GDM1 (cell line): ENCODE data around the gene TRIM17.

ENCODE experiments used
- DNase-seq: peaks from one replicate; lab custom pipeline; 2025; lab: John Stamatoyannopoulos, UW

TRIM17 gene

DNA sequence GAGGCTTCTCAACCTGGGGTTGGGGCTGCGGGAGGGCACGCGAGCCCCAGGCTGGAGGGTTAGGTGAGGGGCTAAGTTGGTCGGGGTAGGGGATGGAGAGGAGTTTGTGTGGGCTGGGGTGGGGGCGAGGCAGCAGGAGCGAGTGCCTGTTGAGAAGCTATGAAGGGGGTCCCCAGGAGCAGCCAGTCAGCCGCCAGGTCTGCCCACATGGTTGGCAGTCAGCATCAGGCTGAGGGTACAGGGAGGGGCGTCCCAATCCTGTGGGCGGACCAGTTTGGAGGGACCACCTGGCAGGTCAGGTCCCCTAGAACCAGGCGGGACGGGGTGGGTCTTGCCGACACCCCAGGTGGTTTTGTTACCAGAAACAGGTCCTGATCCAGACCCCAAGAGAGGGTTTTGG lies 400 bp upstream of the TRIM17 start:
- DNase-seq, result no peak

DNA sequence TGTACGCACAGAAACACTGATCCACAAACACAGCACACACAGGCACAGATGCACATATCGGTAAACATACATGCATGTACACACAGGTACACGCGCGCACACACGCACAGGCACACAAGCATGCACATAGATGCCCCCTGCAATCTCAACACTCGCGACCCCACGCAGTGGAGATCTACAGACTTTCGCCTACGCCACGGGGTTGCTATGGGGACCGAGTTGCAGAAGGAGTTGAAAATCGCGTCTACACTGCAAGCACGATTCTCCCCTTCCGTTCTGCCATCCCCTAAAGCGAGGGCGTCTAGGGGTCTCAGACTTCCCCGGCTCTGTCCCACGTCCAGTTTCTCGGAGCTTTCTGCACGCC lies 826 bp downstream of the TRIM17 start:
- no peak for DNase-seq

DNA sequence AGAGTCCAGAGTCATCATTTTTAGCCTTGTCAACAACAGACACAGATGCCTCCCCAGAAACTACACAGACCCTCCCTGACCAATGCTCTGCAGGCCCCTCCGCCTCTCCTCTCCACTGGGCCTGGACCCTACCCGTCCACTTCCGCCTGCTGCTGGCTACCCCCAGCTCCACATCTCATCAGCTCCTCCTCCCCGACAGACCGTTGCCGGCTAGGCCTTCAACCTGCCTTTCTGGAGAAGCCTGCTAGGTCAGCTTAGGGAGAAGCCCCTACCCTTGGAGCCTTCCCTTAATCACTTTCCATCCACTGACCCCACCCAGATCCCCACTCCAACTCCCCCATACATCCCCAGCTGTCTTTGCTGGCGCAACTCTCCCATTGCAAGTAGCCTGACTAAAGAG lies 1.4 kb downstream of the TRIM17 start:
- no peak for DNase-seq

DNA sequence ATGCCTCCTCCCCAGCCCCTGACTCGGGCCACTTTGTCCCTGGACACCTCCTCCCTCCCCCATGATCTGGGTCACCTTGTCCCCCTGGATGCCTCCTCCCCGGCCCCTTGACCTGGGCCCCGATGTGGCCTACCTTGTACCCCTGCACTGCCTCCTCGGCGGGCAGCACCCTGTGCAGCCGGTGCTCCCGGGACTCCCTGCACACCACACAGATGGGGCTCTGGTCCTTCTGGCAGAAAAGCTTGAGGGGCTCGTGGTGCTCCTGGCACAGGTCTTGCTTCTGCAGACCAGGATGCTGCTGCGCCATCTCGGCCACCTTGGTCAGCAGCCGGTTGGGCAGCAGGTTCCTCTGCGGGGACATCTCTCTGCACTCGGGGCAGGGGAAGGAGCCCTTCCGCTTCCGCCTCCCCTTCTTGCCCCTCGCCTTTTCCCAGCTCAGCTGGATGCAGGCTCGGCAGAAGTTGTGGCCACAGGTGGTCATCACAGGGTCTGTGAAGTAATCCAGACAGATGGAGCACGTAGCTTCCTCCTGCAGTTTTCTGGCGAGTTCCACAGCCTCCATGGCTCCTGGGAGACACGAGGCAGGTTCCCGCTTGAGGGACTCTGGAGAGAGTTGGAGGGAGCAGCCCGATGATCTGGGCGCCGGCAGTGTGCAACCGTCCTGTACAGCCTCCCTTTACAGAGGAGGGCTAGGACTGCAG lies 2.0 kb downstream of the TRIM17 start:
- no peak for DNase-seq

DNA sequence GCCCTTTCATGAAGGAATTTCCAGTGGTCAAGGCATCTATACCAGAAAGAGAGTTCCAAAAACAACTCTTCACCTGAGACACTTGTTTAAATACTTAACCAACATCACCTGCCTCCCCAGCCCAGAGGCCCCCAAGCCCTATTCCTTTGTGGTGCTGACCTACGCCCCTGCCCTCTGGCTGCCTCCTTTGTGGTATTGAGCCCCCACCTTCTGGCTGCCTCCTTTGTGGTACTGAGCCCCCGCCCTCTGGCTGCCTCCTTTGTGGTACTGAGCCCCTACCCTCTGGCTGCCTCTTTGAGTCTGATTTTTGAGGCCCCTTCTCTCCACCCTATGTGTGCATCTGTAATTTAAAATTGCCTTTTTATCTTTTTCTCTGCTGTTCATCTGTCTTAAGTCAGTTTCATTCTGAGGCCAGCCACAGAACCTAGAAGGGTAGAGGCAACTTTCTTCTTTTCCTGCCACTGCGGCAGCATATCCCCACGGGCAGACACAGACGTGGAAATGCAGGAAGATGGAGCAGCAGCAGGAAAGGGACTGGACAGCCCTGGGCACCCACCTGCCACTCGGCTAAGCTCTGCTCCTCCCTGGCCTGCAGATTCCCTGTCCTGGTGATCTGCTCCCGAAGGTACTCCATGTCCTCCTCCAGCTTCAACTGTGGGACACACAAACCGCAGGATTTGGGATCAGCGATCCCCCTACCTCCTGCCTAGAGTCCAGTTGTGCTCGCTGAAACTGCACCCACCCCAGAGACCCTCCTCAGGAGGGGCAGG lies 3.2 kb downstream of the TRIM17 start:
- DNase-seq, result no peak

DNA sequence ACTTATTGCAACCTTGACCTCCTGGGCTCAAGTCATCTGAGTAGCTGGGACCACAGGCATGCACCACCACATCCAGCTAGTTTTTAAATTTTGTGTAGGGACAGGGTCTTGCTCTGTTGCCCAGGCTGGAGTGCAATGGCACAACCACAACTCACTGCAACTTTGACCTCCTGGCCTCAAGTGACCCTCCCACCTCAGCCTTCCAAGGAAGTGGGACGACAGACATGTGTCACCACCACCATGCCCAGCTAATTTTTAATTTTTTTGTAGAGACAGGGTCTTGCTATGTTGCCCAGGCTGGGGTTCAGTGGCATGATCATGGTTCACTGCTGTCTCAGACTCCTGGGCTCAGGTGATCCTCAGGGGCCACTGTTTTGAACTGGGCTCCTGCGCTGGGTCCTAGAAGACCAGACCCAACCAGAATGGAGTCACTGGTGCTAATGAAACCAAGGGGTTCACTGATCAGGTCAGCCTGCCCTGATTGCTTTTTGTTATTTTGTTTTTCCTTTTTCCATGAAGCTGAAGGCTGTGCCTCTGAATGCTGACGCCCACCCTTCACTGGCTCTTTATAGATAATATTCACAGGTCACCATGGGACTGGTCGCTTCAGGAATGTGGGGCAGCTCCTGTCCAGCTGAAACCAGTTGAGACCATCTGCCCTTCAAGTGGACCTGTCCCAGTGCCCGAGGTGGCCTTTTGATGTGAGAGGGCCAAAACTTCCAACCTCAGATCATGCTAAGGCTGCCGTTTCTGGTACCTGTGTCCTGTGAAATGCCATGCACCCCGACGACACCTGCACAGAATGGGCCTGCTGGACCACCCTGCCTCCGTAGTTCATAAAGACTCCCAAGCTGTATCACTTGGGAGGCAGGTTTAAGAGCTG lies 4.9 kb downstream of the TRIM17 start:
- DNase-seq, result no peak

DNA sequence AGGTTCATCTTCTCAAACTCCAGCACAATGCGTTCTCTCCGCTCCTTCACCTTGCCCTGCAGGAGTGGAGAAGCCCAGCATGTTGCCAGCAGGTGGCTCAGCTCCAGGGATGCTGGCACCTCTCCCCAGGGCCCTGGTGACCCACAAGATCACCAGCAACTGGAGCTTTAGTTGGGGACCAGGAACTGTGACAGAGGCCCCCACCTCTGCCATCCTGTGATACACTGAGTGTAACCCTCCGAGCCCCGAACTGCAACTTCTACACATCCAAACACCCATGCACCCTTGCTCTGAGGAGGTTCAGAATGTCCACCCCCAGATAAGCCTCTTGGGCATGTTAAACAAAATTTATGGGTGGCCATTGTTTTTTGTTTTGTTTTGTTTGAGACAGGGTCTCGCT lies 5.5 kb downstream of the TRIM17 start:
- no peak for DNase-seq

DNA sequence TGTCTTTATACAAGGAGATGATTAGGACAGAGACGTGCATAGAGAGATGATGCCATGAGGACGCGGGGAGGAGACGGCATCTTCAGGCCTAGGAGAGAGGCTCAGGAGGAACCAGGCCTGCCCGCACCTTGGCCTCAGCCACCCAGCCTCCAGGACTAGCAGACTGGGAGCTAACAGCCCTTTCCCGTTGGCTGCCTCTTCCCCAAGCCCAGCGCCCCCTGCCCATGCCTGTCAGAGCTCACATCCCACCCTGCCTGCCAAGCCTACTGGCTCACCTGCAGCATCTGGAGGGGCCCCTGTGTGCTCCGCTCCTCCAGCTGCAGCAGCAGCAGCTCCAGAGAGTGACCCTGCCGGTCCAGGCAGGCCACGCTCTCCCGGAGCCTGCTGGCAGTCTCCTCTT lies 6.0 kb downstream of the TRIM17 start:
- DNase-seq, result no peak

DNA sequence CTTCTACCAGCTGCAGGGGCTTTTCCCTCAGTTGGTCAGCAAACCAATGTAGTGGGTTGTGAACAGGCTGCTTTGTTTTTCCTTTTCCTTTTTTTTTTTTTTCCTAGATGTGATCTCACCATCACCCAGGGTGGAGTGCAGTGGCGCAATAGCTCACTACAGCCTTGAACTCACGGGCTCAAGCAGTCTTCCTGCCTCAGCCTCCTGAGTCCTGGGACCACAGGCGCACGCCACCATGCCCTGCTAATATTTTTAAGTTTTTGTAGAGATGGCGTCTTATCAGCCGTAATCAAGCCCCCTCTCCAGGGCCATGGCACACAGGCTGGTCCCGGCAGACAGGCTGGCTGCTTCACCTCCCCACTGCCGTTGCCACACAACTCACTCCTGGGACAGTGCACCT lies 6.6 kb downstream of the TRIM17 start:
- DNase-seq, result no peak

DNA sequence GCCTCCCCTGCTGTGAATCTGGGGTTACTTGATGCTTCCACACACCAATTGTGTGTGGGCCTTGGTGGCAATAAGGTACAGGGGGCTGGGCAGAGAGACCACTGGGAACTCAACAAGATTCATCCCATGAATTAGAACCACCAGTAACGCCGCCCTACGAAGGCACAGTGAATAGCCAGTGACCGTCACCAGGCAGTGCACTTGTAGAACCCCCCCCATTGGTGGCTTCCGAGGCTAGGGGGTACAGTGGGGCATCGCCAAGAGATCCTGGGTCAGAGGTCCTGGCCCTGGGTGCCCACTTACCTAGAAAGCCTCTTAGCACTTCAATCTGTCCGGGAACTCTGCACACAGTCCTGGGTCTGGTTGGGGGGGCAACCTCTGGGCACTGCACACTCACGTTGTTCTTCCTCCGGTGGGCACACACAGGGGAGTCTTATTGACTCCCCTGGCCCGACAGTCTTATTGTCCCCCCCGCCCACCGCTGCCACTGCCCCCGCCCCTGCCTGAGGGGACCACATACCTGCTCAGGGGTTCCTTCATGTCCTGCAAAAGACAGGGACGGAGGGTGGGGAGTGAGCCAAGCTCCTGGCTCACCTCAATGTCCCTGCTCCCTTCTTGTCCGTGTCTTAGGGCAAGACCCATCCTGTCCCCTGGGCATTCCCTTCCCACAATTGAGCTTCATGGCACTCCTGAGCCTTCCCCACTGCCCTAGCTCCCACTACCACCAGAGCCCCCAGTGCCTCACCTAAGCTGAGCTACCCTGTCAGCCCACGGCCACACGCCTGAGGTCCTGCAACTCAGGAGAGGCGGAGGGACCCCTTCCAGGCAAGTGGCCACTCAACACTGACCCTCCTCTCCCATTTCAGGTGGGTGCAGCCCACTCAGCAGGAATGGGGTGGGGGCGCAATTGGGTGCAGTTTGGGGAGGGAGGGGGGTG lies 7.5 kb downstream of the TRIM17 start:
- DNase-seq, result no peak

DNA sequence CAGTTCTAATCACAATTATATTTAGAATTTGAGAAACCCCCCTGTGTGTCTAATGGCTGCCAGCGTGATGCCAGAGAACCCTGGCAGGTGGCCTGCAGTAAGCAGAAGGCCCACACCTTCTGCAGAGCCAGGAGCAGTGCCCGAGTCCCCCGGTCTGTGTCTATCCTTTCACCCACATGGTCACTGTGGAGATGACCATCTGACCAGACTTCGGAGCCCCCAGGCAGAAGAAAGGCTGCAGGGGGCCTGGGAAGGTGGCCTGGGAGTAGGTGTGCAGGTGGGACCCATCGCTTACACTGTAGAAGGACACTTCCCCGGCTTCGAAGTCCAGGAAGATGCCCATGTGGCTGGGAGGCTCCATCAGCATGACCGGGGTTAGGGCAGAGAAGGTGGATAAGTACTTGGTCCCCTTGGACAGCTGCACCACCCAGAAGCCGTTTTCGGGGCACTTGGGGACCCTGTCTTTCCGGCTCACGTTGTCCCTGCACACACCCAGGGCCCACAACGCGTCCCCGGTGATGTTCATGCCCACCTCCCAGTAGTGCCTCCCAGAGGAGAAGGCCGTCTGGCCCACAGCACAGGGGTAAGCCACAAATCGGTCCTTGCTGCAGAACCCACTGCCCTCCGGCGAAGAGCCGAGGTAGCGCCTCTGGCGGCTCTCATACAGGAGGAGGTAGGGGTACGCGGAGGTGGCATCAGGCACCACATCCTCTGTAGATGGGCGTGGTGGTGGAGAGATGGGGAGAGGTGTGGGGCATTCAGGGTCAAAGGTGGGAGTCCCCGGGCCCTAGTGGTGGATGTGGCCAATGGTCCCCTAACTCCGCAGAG lies 8.4 kb downstream of the TRIM17 start:
- DNase-seq, result no peak

DNA sequence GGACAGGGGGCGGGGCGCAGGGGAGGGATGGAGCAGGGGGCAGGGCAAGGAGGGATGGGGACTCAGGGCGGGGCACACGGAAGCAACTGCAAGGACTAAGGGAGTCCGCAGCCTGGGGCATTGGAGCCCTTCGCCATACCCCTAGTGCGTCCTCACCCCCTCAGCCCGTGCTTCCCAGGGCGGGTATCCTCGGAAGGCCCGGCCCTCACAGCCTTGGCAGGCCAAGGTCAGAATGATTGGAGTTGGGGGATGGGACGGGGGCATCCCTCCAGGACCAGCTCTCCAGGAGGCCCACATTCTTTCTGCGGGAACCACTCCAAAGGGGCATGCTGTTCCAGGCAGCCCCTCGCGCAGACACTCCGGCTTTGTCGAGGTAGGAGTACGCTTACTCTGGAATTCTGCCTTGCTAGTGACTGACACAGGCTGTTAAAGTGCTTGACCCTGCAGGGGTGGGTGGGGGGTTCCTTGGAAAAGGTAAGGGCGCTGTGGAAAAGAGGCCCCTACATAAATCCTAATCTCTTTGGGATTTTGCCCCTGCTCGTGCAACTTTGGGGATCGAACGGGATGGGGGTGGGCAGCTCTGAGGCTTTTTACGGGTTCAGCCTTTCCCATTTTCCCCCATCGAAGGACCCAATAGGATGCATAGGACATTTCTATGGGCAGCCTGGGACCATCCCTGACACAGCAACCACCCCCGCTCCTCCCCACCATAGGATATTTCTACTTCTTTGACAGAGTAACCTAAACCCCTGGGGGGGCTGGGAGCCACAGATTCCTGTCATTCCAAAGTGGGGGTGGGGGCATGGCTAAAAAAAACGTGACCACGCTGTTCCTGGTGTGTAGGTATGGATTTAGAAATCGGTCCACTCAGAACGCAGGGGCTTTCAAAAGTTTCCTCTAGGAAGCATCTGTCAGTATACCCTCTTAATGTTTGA lies 9.3 kb downstream of the TRIM17 start:
- no peak for DNase-seq

DNA sequence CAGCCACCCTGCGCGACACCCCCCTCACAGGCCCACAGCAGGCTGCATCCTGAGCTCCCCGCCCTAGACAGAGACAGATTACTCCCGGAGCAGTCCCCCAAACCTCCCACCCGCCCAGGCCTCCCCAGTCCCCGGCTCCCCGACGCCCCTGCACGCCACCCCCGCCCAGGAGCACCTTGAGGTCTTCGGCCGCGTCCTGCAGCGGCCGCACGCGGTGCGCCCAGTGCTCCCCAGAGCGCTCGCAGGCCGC lies 10.8 kb downstream of the TRIM17 start:
- DNase-seq, result no peak

DNA sequence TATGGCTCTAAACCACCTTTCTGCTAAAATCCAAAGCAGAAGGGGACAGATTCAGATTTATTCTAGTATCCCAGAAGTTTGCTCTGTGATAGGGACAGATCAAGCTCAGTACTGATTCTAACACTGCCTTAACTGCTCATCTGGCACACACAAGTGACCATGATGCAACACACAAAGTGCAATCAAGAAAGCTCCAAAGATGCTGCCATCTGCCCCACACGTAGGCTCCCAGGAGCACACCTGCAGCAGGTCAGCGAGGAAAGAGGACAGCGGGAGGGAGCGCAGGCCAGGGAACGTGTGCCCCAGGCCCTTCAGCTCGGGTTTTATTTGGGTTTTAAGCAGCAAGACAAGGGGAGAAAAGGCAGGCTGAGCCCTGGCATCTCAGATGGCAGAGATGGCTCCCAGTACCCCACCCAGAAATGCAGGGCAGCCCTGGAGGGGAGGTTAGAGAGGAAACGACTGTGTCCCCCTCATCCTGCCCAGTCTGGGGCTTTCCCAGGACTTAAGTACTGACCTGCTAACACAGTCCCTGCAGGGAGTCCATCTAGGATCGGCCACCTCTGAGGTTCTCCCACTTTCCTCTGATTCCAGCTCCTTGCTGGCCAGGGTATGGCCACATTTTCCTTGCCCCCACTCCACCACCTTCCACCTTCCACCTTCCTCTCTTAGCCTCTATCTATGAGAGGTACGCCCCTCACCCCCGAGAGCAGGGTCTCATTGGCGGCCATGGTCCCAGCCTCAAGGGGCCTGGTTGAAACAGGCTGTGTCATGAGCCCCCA lies 11.3 kb downstream of the TRIM17 start:
- DNase-seq, result no peak

DNA sequence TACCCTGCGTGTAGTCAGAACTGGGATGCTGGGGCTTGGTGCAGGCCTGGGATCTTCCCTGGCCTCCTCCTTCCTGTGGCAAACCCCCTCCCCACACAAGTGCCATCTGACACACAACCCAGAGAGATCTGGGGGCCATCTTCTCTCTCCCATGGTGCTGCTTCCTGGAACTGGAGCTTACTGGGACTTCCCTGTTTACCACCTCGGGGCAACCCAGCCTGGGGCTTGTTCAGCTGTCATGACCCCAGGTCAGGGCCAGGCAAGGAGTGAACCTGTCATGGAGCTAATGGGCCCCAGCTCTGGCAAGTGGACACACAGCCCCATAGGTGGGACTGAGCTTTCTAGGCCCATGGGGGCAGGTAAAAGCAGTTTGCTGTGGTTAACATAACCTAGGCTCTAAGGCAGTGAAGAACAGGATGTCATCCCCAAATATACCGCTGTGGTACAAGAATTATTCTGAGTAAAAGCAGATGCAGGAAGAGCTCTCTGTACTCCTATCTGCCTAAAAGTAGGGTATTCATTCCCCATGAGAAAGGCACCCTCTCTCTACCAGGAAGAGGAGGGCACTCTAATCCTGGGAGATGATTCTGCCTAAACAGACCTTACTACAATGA lies 12.4 kb downstream of the TRIM17 start:
- DNase-seq, result no peak

DNA sequence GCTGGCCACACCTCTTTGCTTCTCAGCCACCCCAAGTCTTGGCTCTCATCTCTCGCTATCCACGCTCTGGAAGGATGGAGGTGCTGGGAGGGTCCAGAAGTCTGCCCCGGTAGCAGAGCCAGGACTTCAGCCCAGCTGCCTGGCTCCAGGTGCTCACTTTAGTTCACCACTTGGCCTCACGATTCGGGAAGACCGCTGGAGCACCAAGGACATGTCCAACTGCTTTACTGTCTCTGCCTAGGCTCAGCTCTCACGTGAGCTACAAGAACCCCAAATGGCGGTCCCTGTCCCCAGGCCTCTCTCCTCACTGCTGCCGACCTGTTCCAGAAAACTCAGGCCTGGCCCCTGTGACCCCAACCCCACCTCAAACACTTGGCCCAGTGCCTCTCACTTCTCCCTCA lies 13.4 kb downstream of the TRIM17 start:
- DNase-seq, result no peak

DNA sequence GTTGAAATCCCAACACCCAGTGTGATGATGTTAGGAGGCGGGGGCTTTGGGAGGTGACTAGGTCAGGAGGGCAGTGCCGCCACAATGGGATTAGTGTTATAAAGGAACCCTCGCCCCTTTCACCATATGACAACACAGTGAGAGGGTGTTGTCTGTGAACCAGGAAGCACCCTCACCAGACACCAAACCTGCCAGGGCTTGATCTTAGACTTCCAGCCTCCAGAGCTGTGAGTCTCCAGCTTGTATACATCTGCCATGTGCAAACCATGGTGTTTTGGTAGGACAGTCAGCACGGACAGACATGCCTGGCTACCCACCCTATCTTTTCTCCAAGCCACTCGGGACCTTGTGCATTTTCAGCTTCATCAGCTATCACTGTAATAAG lies 14.0 kb downstream of the TRIM17 start:
- no peak for DNase-seq

DNA sequence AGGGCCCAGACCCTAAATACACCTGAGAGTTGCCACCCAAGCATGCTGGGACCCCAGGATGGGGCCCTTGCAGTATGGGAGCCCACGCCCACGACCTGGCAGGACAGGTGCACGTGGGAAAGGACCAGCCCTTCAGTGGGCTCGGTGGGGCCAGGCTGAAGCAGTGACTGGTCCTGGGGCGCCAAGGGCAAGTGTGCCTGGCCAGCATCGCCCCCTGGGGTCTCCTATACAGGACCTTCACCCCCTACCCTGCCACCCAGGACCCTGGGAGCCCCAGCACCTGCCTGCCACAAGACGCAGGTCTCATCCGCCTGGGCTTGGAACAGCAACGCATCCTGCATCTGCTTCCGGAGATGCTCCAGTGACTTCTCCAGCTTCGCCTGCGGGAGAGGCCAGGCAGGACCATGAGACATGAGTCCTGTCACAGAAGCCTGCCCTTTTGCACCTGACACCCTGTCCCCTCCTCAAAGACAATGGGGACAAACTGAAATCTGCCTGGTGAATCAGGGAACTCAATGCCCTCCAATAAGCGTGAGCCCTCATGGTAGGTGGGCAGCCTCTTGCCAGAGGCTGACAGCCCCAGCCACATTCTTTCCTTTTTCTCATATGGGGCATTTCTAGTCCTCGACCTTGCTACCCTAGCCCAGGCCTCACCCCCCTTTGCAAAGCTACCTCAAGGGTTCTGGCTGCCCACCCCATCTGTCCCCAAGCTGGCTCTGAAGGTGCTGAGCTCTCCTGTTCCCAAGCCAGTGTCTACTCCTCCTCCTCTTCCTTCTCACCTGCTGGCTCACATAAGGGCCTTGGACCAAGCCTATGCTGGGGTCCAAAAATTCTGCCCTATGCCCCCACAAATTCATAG lies 14.7 kb downstream of the TRIM17 start:
- no peak for DNase-seq
